Head of caudate nucleus (tissue), 42 donors: ENCODE data around the gene ITCH.
A peak's percentile ranks its signal among the peaks of the same experiment; 100 is the strongest.
"Not testable (repeated sequence)": the region's sequence is repeated elsewhere in the genome, so short reads cannot be mapped to it uniquely, and the experiment has no call there.

Source experiments
- DNase-seq, 42 donors: peaks; one replicate each; pipeline versions ENCODE4 v3.0.0 to v3.0.0-alpha.2; 2020 to 2021; ENCODE audit warnings: mixed read lengths in 7 of 42
- intact Hi-C: fragments of 100-400 bp; cut with DNase I; formaldehyde crosslinking; loops from one replicate; pipeline ENCODE4 v1.15.0; 2022

Gene ITCH

GRCh38 chr20:34437330-34437986 lies 74.4 kb downstream of the ITCH start:
- no peak for DNase-seq
- intact Hi-C loops, result no loop called here

- intact Hi-C loops, result no loop called here
- DNase-seq, result no peak
Observed at GRCh38 chr20:34439168-34439567, 76.1 kb downstream of the ITCH start.

GRCh38 chr20:34441423-34441822 lies 78.3 kb downstream of the ITCH start:
- DNase-seq, intact Hi-C loops: not testable (repeated sequence)

- DNase-seq, result no peak
- intact Hi-C loops, result no loop called here
Observed at GRCh38 chr20:34443546-34443945, 80.5 kb downstream of the ITCH start.

GRCh38 chr20:34445177-34446065 lies 82.3 kb downstream of the ITCH start:
- peak in 18 of 42 donors; percentile 22 to 75 (median 41) for DNase-seq
- intact Hi-C loops, result no loop called here

DNA sequence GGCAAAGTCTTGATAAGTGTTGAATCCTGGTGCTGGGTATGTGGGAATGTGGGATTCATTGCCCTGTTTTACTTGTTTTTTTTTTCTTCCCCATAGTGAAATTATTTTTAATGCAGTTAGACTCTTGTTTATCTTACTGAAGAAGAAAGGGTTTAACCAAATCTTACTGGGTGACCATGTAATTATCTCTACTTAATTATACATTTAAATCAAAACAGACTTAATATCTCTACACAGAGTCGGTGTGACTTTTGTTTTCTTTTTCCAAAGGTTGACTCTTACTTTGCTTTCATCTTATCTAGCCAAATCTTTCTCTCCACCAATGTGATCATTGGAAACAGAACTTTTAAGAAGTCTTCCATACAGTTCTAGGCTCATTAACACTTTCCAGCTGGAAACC lies 85.4 kb downstream of the ITCH start:
- intact Hi-C loops, result no loop called here

DNA sequence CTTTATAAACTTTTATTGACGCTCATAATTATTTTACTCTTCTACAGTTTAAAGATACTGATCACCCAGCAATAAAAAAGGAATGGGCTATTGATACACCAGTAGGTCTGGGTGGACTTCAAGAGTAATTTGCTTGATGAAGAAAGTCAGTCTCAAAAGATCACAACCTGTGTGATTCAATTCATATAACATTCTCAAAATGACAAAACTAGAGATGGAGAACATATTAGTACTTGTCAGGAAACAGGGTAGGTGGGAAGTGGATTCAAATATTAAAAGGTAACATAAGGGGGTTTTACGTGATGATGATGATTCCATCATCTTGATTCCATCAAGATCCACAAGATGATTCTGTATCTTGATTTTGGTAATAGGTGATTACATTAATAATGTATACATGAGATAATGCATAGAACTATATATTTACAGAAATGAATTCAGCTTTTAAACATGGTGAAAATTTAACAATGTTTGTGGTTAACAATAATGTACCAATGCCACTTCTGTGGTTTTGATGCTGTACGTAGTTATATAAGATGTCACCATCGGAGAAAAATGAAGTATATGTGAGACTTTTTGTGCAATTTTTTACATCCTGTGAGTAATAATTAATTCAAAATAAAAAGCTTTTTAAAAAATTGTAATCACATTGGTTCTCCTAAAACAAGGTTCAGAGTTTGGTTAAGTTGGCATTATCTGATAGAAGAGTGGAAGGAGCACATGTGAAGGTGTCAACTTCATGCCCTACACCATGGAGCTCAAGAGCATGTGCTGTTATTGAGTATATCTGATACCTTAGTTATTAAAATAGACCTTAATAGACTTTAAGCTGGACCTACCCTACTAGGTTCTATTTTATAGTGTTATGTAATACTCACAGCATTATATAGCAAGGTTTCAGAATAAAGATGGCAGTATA lies 86.9 kb downstream of the ITCH start:
- intact Hi-C loops, result no loop called here
- DNase-seq, result no peak

More for the DNA sequence above, 85.4 kb downstream of the ITCH start:
- DNase-seq, result no peak

- intact Hi-C loops, result no loop called here
- no peak for DNase-seq
Observed at GRCh38 chr20:34452281-34452982, 89.4 kb downstream of the ITCH start.

GRCh38 chr20:34458631-34459030 lies 95.6 kb downstream of the ITCH start:
- DNase-seq, result no peak
- intact Hi-C loops, result no loop called here

GRCh38 chr20:34459209-34459897 lies 96.3 kb downstream of the ITCH start:
- DNase-seq, result no peak
- intact Hi-C loops, result no loop called here

GRCh38 chr20:34461779-34462087 lies 98.7 kb downstream of the ITCH start:
- intact Hi-C loops, result no loop called here
- DNase-seq, result no peak

DNA sequence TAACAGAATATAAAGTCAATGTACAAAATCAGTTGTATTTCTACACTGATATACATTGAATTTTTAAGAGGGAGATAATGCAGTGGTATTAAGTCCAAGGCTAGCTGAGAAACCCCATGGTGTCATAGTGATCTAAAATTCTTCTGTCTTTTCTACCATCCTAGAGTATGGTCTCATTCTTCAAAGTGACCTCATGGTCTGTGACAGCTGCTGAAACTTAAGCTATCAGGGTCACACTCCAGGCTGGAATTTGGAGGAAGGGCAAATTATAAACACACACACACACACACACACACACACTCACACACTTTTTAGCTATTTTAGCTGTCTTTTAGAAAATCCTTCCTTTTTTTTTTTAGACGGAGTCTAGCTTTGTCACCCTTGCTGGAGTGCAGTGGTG lies 105.9 kb downstream of the ITCH start:
- DNase-seq, result no peak
- intact Hi-C loops, result no loop called here

DNA sequence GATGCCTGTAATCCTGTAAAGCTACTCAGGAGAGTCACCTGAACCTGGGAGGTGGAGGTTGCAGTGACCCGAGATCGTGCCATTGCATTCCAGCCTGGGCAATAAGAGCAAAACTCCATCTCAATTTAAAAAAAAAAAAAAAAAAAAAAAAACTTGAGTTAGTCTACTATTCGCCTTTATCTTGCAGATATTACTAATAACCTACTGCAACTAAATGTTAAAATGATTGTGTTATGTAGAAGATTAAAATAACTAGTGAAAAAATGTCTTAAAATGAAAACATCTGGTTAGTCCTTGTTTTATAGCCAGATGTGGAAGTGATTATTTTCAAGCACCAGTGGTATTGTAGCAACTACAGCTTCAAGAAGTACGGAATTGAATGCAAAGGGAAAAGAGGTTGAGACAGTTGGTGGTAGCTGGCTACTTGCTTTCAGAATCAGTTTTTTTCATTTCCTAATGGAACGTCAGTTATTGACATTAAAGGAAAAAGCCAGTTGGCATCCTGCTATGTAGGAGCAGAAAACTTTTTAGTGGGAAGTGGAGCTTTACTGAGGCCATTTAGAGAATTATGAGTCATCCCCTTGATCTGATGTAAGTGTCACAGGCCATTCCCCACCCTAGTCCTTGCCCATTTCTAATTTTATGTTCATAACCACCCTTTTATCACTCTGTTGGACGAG lies 109.3 kb downstream of the ITCH start:
- no peak for DNase-seq
- intact Hi-C loops, result no loop called here

DNA sequence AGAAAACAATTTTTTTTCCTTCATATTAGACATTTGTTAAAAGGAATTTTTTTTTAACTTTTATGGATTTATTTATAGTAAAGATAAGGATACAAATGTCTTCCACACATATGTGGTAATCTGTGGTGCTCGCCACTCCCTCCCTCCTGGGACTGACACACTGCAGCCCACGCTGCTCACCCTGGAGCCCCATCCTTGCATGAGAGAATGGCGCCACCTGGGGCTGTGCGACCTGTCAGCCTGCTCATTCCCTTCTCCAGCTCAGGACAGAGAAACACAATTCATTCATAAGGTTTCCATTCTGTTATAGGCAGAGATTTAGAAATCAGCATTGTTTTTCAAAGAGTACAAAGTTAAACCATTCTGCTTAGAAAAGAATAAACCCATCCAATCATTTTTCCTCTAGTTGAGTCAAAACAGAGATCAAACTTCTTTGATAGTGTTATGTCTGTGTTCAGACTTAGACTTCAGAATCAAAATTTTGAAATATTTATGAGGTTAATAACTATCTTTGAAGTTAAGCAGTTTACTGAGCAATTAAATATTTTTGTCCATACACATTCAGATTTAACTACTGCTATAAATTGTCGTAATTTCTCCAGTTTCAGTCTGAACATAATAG lies 110.3 kb downstream of the ITCH start:
- intact Hi-C loops, result no loop called here
- peak; percentile 43 to 89 (median 71) for DNase-seq

DNA sequence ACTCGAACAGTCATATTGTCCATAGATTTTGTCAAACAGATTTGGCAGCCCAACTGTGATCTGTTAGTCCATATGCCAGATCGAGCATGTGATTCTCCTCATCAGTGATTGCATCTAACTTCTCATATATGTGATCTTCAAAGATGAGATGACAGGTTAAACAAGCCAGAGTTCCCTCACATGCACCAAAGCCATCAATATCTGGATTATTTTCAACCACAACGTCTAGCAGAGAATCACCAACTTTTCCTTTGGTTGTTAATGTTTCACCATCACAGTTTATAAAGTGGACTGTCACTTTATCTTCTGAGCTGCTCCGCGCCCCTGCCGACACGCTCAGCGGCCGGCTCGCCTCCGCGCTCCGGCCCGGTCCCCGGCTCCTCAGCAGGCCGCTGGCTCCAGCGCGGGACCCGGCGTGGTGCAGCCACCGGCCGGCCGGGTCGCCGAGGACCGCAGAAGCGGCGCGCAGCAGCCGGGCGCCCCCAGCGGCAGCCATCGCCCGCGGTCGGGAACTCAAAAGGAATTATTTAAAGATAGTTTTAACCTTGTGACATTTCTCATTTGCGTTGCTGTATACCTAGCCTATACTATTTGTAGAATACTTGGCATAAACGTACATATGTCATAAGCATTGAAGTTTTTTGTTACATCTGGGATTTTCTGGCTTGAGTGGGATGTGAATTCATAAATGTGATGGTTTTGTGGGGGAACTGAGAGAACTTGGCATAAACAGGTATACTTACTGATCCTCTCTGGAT lies 113.1 kb downstream of the ITCH start:
- DNase-seq, result peak; percentile 23 to 86 (median 67)
- intact Hi-C loops, result loop anchor here (2.0 kb wide), 1 partner anchor 163 kb away; no protein-coding TSS in a partner anchor

GRCh38 chr20:34479627-34480026 lies 116.6 kb downstream of the ITCH start:
- DNase-seq, result no peak
- intact Hi-C loops, result no loop called here

DNA sequence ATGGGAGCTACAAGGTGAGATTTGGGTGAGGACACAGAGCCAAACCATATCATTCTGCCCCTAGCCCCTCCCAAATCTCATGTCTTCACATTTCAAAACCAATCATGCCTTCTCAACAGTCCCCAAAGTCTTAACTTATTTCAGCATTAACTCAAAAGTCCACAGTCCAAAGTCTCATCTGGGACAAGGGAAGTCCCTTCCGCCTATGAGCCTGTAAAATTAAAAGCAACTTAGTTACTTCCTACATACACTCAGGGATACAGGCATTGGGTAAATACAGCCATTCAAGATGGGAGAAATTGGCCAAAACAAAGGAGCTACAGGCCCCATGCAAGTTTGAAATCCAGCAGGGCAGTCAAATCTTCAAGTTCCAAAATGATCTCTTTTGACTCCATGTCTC lies 119.1 kb downstream of the ITCH start:
- DNase-seq, intact Hi-C loops: not testable (repeated sequence)
